ENCODE data around the gene XPNPEP3. TPM values are rescaled to one million over a fixed set of nuclear protein-coding genes. Genes with fewer than 3 reads are reported as not detected.
"Not testable (repeated sequence)": the region's sequence is repeated elsewhere in the genome, so short reads cannot be mapped to it uniquely, and the experiment has no call there.

XPNPEP3 gene
- total and polyA plus RNA-seq, 10 donors = 3.2 to 22.7 (median 12.7) TPM

DNA sequence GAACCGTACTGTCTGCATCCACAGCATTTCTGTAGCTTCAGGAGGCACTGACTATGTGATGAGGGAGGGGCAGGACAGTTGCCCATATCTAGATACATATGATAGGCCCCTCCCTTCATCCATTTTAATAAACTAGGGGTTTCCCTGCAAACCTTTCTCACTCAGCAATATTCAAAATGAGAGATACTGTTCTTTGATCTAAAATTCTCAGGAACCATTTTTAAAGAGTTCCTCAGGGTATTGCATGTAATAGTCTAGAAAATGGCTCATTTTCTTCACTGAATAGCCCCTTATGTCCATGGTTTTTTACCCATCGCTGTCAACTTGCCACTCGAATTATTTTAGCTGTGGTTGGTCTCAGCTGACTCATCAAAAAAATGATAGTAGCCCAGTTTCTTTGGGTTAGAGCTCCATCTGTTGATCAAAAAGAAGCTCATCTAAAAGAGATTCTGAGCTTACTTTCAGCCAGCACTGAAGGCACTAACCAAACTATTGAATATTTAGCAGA is 42.0 kb downstream of the XPNPEP3 start:
- Histone ChIP-seq H3K27me3 (replicated peaks in 1 of 7) (no peaks in the 10 kb centered on the region), H3K9me3 (no peaks in the 10 kb centered on the region), H3K36me3 (peaks cover 0 to 35% (median 6%) of the 10 kb centered on the region in 6 donors), H3K4me1 (peaks cover 0 to 9% (median 2%) of the 10 kb centered on the region in 6 donors), H3K4me3 (no peak overlapping the region), H3K27ac (no peak overlapping the region)
- intact Hi-C loops (cut with DNase I; ENCODE audit: low total_unique reads) = no loop called here
- TF ChIP-seq, protein P1, sequence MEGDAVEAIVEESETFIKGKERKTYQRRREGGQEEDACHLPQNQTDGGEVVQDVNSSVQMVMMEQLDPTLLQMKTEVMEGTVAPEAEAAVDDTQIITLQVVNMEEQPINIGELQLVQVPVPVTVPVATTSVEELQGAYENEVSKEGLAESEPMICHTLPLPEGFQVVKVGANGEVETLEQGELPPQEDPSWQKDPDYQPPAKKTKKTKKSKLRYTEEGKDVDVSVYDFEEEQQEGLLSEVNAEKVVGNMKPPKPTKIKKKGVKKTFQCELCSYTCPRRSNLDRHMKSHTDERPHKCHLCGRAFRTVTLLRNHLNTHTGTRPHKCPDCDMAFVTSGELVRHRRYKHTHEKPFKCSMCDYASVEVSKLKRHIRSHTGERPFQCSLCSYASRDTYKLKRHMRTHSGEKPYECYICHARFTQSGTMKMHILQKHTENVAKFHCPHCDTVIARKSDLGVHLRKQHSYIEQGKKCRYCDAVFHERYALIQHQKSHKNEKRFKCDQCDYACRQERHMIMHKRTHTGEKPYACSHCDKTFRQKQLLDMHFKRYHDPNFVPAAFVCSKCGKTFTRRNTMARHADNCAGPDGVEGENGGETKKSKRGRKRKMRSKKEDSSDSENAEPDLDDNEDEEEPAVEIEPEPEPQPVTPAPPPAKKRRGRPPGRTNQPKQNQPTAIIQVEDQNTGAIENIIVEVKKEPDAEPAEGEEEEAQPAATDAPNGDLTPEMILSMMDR (IDR thresholded peaks at IDR 0.05 in 8 of 11, conservative IDR thresholded peaks at IDR 0.05 in 3 of 11) = peak in 6 of 11 experiments; percentile 13 to 58 (median 41)
- TF ChIP-seq POLR2AphosphoS5 (IDR thresholded peaks at IDR 0.05) = no peak
- WGBS, 5 donors = 26 to 33% (median 31%) methylated on average over 3 of the region's 3 CpGs
- DNase-seq = no peak

DNA sequence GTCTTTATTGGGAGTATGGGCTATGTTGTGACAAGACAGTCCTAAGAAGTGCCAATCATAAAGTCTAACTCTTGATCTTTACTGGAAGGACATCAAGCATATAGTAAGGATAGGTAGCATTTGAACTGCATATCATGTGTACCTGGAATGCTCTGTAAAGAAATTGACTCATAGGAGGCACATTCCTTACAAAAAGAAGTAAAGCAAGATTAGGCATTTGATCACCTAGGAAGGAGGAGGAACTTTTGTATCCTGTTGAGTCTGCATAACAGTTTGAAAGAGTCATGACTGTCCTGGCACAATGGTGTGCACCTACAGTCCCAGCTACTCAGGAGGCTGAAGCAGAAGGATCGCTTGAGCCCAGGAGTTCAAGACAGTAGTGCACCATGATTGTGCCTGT is 47.2 kb downstream of the XPNPEP3 start:
- H3K27me3 ChIP-seq (replicated peaks in 1 of 7) = no peaks in the 10 kb centered on the region
- no peak overlapping the region for H3K27ac ChIP-seq
- TF ChIP-seq, protein P1 (IDR thresholded peaks at IDR 0.05 in 8 of 11, conservative IDR thresholded peaks at IDR 0.05 in 3 of 11) = no peak
- TF ChIP-seq POLR2A (IDR thresholded peaks at IDR 0.05) (no peak), POLR2AphosphoS5 (IDR thresholded peaks at IDR 0.05) (no peak)
- peaks cover 0 to 58% (median 12%) of the 10 kb centered on the region in 6 donors for H3K36me3 ChIP-seq
- H3K4me3 ChIP-seq = no peak overlapping the region
- intact Hi-C loops (cut with DNase I; ENCODE audit: low total_unique reads) = no loop called here
- no peak for DNase-seq
- H3K9me3 ChIP-seq = no peaks in the 10 kb centered on the region
- WGBS, 5 donors = 91 to 100% (median 100%) methylated on average over 1 of the region's 1 CpG
- H3K4me1 ChIP-seq = peaks cover 0 to 3% (median under 1%) of the 10 kb centered on the region in 6 donors

DNA sequence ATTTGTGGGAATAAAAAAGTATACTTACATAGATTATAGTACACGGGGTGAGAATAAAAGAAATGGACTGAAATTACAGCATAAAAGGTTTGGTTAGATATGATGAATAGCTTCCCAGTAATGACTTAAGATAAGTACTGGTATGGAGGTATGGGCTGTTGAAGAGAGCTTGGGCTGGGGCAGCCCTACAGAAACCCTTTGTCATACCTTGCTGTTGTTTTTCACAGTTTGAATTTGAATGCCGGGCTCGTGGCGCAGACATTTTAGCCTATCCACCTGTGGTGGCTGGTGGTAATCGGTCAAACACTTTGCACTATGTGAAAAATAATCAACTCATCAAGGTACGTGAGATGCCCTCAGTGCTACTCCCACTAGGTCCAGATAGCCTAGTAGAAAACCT is 51.9 kb downstream of the XPNPEP3 start:
- Histone ChIP-seq H3K27ac (no peak overlapping the region), H3K9me3 (no peaks in the 10 kb centered on the region), H3K36me3 (peaks cover 0 to 95% (median 36%) of the 10 kb centered on the region in 6 donors), H3K4me1 (no peaks in the 10 kb centered on the region), H3K27me3 (replicated peaks in 1 of 7) (no peaks in the 10 kb centered on the region), H3K4me3 (no peak overlapping the region)
- 94 to 98% (median 96%) methylated on average over 6 of the region's 6 CpGs for WGBS, 5 donors
- TF ChIP-seq, protein P1 (IDR thresholded peaks at IDR 0.05 in 8 of 11, conservative IDR thresholded peaks at IDR 0.05 in 3 of 11) = no peak
- TF ChIP-seq POLR2A (IDR thresholded peaks at IDR 0.05) = no peak
- TF ChIP-seq POLR2AphosphoS5 (IDR thresholded peaks at IDR 0.05) = no peak
- DNase-seq = no peak
- intact Hi-C loops (cut with DNase I; ENCODE audit: low total_unique reads) = no loop called here

DNA sequence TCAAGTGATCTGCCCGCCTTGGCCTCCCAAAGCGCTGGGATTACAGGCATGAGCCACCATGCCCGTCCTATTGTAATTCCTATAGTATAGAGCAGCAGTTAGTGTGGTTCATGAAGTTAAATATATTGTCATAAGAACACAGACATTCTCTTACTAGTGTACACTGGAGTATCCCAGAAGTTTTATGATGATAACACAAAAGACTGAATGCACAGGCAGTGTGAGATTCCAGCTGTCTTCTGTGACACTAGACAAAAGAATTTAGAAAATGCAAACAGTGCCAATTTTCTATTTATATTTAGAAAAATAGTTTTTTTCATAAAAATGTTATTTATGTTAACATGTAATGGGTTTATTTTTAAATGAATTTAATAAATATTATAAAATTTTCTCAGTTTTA is 54.8 kb downstream of the XPNPEP3 start:
- intact Hi-C loops (cut with DNase I; ENCODE audit: low total_unique reads) = no loop called here
- H3K27me3 ChIP-seq (replicated peaks in 1 of 7) = no peaks in the 10 kb centered on the region
- H3K4me3 ChIP-seq = no peak overlapping the region
- H3K36me3 ChIP-seq = peaks cover 0 to 97% (median 50%) of the 10 kb centered on the region in 6 donors
- no peaks in the 10 kb centered on the region for H3K4me1 ChIP-seq
- no peak for DNase-seq
- TF ChIP-seq POLR2A (IDR thresholded peaks at IDR 0.05) = no peak
- TF ChIP-seq, protein P1 (IDR thresholded peaks at IDR 0.05 in 8 of 11, conservative IDR thresholded peaks at IDR 0.05 in 3 of 11) = no peak
- TF ChIP-seq POLR2AphosphoS5 (IDR thresholded peaks at IDR 0.05) = no peak
- H3K9me3 ChIP-seq = no peaks in the 10 kb centered on the region
- no peak overlapping the region for H3K27ac ChIP-seq
- 93 to 100% (median 94%) methylated on average over 3 of the region's 3 CpGs for WGBS, 5 donors

DNA sequence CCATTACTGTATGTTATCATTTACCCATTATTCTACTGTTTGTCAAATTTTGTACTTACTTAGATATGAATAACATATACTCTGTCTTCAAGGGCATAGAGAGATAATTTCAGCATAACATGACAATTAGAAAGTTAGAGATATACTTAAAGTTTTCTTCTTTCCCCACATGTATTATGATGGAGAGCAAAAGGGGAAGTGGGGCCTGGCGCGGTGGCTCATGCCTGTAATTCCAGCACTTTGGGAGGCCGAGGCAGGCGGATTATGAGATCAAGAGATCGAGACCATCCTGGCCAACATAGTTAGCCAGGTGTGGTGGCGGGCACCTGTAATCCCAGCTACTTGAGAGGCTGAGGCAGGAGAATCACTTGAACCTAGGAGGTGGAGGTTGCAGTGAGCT is 56.0 kb downstream of the XPNPEP3 start:
- H3K27me3 ChIP-seq (replicated peaks in 1 of 7); H3K4me3 ChIP-seq; intact Hi-C loops (cut with DNase I; ENCODE audit: low total_unique reads); H3K9me3 ChIP-seq; DNase-seq; H3K27ac ChIP-seq; H3K4me1 ChIP-seq: not testable (repeated sequence)
- 88 to 96% (median 92%) methylated on average over 6 of the region's 6 CpGs for WGBS, 5 donors
- peaks cover 0 to 96% (median 55%) of the 10 kb centered on the region in 6 donors for H3K36me3 ChIP-seq

Data from spleen (tissue), 11 donors.